Urinary bladder (tissue), 4 donors: Measurements from ENCODE around the gene EIPR1. TPM values are rescaled to one million over a fixed set of nuclear protein-coding genes. Genes with fewer than 3 reads are reported as not detected.

Source experiments
- DNase-seq: peaks from one replicate; pipeline ENCODE4 v3.0.0-alpha.2; 2015; ENCODE audit errors: extremely low spot score
- H3K27ac ChIP-seq: one replicate; pipeline ENCODE4 v1.5.1; 2013; ENCODE audit warnings: low read depth, mild to moderate bottlenecking, moderate library complexity
- H3K36me3 ChIP-seq: one replicate; pipeline ENCODE4 v1.6.1; 2013; ENCODE audit warnings: mild to moderate bottlenecking, moderate library complexity; ENCODE audit not compliant: insufficient read depth
- H3K4me1 ChIP-seq: one replicate; pipeline ENCODE4 v1.6.1; 2013; ENCODE audit warnings: mild to moderate bottlenecking, moderate library complexity; ENCODE audit not compliant: insufficient read depth
- H3K4me3 ChIP-seq: one replicate; pipeline ENCODE4 v1.5.1; 2013; ENCODE audit warnings: low read depth, low read length
- WGBS: extraction: QIAGEN DNeasy Blood & Tissue Kit; methylation state at CpG from one replicate; pipeline ENCODE4 v1.1.7; 2013; 5-methylcytosine and 5-hydroxymethylcytosine counted together
- polyA plus RNA-seq: library from polyadenylated mRNA; stranded (reverse); fragments of 200-250 nt; gene quantifications from one replicate; pipeline ENCODE4 v1.2.3, GENCODE V29; 2013
- total RNA-seq: library from RNA; depleted of rRNA; stranded (reverse); fragments of >200 nt; gene quantifications from one replicate; pipeline ENCODE4 v1.2.3, GENCODE V29; 2014
- donor health status: healthy with polysubstance abuse.
- donor health status: healthy.

Gene EIPR1
- total and polyA plus RNA-seq, 2 donors = 14.9 to 15.0 TPM

GRCh38 chr2:3193443-3194330 is 183.9 kb downstream of the EIPR1 start:
- no peak overlapping the region for H3K4me3 ChIP-seq
- no peak overlapping the region for H3K27ac ChIP-seq
- no peak for DNase-seq
- WGBS = 81% methylated on average over 20 of the region's 20 CpGs
- H3K4me1 ChIP-seq = no peaks in the 10 kb centered on the region
- peaks cover 1% of the 10 kb centered on the region for H3K36me3 ChIP-seq

GRCh38 chr2:3192920-3193319 is 184.7 kb downstream of the EIPR1 start:
- Histone ChIP-seq H3K27ac (no peak overlapping the region), H3K36me3 (peaks cover 1% of the 10 kb centered on the region), H3K4me1 (no peaks in the 10 kb centered on the region), H3K4me3 (no peak overlapping the region)
- WGBS = 84% methylated on average over 7 of the region's 7 CpGs
- DNase-seq = no peak

- DNase-seq = no peak
- no peak overlapping the region for H3K27ac ChIP-seq
- H3K4me1 ChIP-seq = no peaks in the 10 kb centered on the region
- H3K36me3 ChIP-seq = peaks cover 1% of the 10 kb centered on the region
- no peak overlapping the region for H3K4me3 ChIP-seq
- WGBS = 95% methylated on average over 17 of the region's 17 CpGs
Measured at GRCh38 chr2:3192281-3192818, 185.3 kb downstream of the EIPR1 start.

- no peaks in the 10 kb centered on the region for H3K36me3 ChIP-seq
- no peaks in the 10 kb centered on the region for H3K4me1 ChIP-seq
- 93% methylated on average over 8 of the region's 8 CpGs for WGBS
- no peak overlapping the region for H3K4me3 ChIP-seq
- no peak for DNase-seq
- no peak overlapping the region for H3K27ac ChIP-seq
Measured at GRCh38 chr2:3189961-3190360, 187.7 kb downstream of the EIPR1 start.

GRCh38 chr2:3189076-3189591 is 188.5 kb downstream of the EIPR1 start:
- H3K4me1 ChIP-seq = no peaks in the 10 kb centered on the region
- DNase-seq = no peak
- no peak overlapping the region for H3K27ac ChIP-seq
- no peak overlapping the region for H3K4me3 ChIP-seq
- 88% methylated on average over 26 of the region's 26 CpGs for WGBS
- H3K36me3 ChIP-seq = no peaks in the 10 kb centered on the region

- WGBS = 96% methylated on average over 21 of the region's 21 CpGs
- H3K4me3 ChIP-seq = no peak overlapping the region
- no peaks in the 10 kb centered on the region for H3K4me1 ChIP-seq
- H3K36me3 ChIP-seq = no peaks in the 10 kb centered on the region
- H3K27ac ChIP-seq = no peak overlapping the region
- DNase-seq = no peak
Measured at GRCh38 chr2:3188405-3188946, 189.1 kb downstream of the EIPR1 start.

- no peaks in the 10 kb centered on the region for H3K36me3 ChIP-seq
- WGBS = 88% methylated on average over 12 of the region's 12 CpGs
Measured at GRCh38 chr2:3187467-3187866, 190.2 kb downstream of the EIPR1 start.

GRCh38 chr2:3186766-3187165 is 190.9 kb downstream of the EIPR1 start:
- Histone ChIP-seq H3K4me3 (no peak overlapping the region), H3K27ac (no peak overlapping the region), H3K4me1 (no peaks in the 10 kb centered on the region), H3K36me3 (no peaks in the 10 kb centered on the region)
- DNase-seq = no peak
- 97% methylated on average over 8 of the region's 8 CpGs for WGBS

More at GRCh38 chr2:3187467-3187866, 190.2 kb downstream of the EIPR1 start:
- no peak for DNase-seq
- no peak overlapping the region for H3K4me3 ChIP-seq
- H3K4me1 ChIP-seq = no peaks in the 10 kb centered on the region
- H3K27ac ChIP-seq = no peak overlapping the region

- no peaks in the 10 kb centered on the region for H3K36me3 ChIP-seq
- DNase-seq = no peak
- no peaks in the 10 kb centered on the region for H3K4me1 ChIP-seq
- no peak overlapping the region for H3K27ac ChIP-seq
- whole genome bisulfite sequencing = 97% methylated on average over 10 of the region's 10 CpGs
- no peak overlapping the region for H3K4me3 ChIP-seq
Measured at GRCh38 chr2:3185910-3186309, 191.7 kb downstream of the EIPR1 start.

- Histone ChIP-seq H3K36me3 (no peaks in the 10 kb centered on the region), H3K4me1 (no peaks in the 10 kb centered on the region), H3K4me3 (no peak overlapping the region), H3K27ac (no peak overlapping the region)
- WGBS = 92% methylated on average over 15 of the region's 15 CpGs
- DNase-seq = no peak
Measured at GRCh38 chr2:3185256-3185655, 192.4 kb downstream of the EIPR1 start.

- Histone ChIP-seq H3K36me3 (no peaks in the 10 kb centered on the region), H3K4me3 (no peak overlapping the region), H3K4me1 (no peaks in the 10 kb centered on the region), H3K27ac (no peak overlapping the region)
- 94% methylated on average over 11 of the region's 11 CpGs for WGBS
- DNase-seq = no peak
Measured at GRCh38 chr2:3184167-3184566, 193.5 kb downstream of the EIPR1 start.

GRCh38 chr2:3183766-3184165 is 193.9 kb downstream of the EIPR1 start:
- Histone ChIP-seq H3K4me3 (no peak overlapping the region), H3K27ac (no peak overlapping the region), H3K36me3 (no peaks in the 10 kb centered on the region), H3K4me1 (no peaks in the 10 kb centered on the region)
- no peak for DNase-seq
- WGBS = 95% methylated on average over 10 of the region's 10 CpGs

GRCh38 chr2:3182848-3183247 is 194.8 kb downstream of the EIPR1 start:
- Histone ChIP-seq H3K36me3 (no peaks in the 10 kb centered on the region), H3K4me1 (no peaks in the 10 kb centered on the region), H3K27ac (no peak overlapping the region), H3K4me3 (no peak overlapping the region)
- no peak for DNase-seq
- 99% methylated on average over 2 of the region's 2 CpGs for WGBS
